OCI-LY3 (cell line): ENCODE results near the gene SRXN1.

Source experiments
- H2AFZ ChIP-seq: fragments of 200-600, 300-600 bp; shearing (Covaris generic); 2 replicates; pipeline ENCODE4 v1.6.0; 2014; ENCODE audit warnings: antibody characterized with exemption, low read depth, low read length
- H3K27ac ChIP-seq: fragments of 200-600, 300-600 bp; sonication (generic); 2 replicates; pipeline ENCODE4 v1.5.1; 2014; ENCODE audit warnings: mild to moderate bottlenecking, low read length, moderate library complexity, mixed read lengths
- H3K27me3 ChIP-seq: fragments of 200-600, 300-600 bp; sonication (generic); 2 replicates; pipeline ENCODE4 v1.6.1; 2014; ENCODE audit warnings: low read depth, low read length, mixed read lengths
- H3K36me3 ChIP-seq: fragments of 200-600, 300-600 bp; sonication (generic); replicated peaks from 2 replicates; pipeline ENCODE3; 2014; ENCODE audit warnings: low read depth, low read length, mixed read lengths
- H3K4me1 ChIP-seq: fragments of 300-600, 200-600 bp; sonication (generic); 2 replicates; pipeline ENCODE4 v1.6.1; 2014; ENCODE audit warnings: low read length, mixed read lengths
- H3K4me2 ChIP-seq: fragments of 200-600, 300-600 bp; sonication (generic); 2 replicates; pipeline ENCODE4 v1.6.1; 2014; ENCODE audit warnings: low read length, mixed read lengths
- H3K4me3 ChIP-seq: fragments of 300-600, 200-600 bp; sonication (generic); 2 replicates; pipeline ENCODE4 v1.5.1; 2014; ENCODE audit warnings: antibody characterized with exemption, mild to moderate bottlenecking, low read length, moderate library complexity
- H3K79me2 ChIP-seq: fragments of 300-600, 200-600 bp; shearing (Covaris generic); 2 replicates; pipeline ENCODE4 v1.6.1; 2014; ENCODE audit warnings: mild to moderate bottlenecking, low read length, mixed read lengths
- H3K9ac ChIP-seq: fragments of 300-600, 200-600 bp; shearing (Covaris generic); 2 replicates; pipeline ENCODE4 v1.6.0; 2014; ENCODE audit warnings: mild to moderate bottlenecking, low read length, moderate library complexity
- H3K9me3 ChIP-seq: fragments of 200-600, 300-600 bp; shearing (Covaris generic); 2 replicates; pipeline ENCODE4 v1.6.1; 2014; ENCODE audit warnings: low read length, mixed read lengths; ENCODE audit not compliant: insufficient read depth
- H4K20me1 ChIP-seq: fragments of 200-600, 300-600 bp; sonication (generic); 2 replicates; pipeline ENCODE4 v1.6.1; 2016; ENCODE audit warnings: low read length, mixed read lengths; ENCODE audit not compliant: insufficient read depth
- CTCF ChIP-seq: fragments of 200-600, 300-600 bp; sonication (generic); IDR thresholded peaks from 2 replicates; pipeline ENCODE4 v1.5.1; 2014; ENCODE audit warnings: antibody characterized with exemption, low read length, low read depth
- EZH2phosphoT487 ChIP-seq: fragments of 200-600 bp; shearing (Covaris generic); IDR thresholded peaks from 2 replicates; pipeline ENCODE4 v1.6.1; 2018; ENCODE audit warnings: antibody characterized with exemption, mixed run types, low read depth

The SRXN1 gene

GRCh38 chr20:650281-650680, 2.7 kb downstream of the SRXN1 start:
- H3K27me3 ChIP-seq, result no peaks in the 10 kb centered on the region
- no peak overlapping the region for H3K27ac ChIP-seq
- H3K79me2 ChIP-seq, result peaks cover 43% of the 10 kb centered on the region
- H4K20me1 ChIP-seq, result peaks cover 13% of the 10 kb centered on the region; the same call in 1 of the 2 replicates
- no peak overlapping the region for H3K4me3 ChIP-seq
- no peaks in the 10 kb centered on the region for H3K9me3 ChIP-seq
- H2AFZ ChIP-seq, result no peak overlapping the region
- no peak overlapping the region for H3K4me2 ChIP-seq
- TF ChIP-seq EZH2phosphoT487, result no peak
- no peak for TF ChIP-seq CTCF
- H3K4me1 ChIP-seq, result peaks cover 21% of the 10 kb centered on the region
- peaks cover 44% of the 10 kb centered on the region for H3K36me3 ChIP-seq
- no peak overlapping the region for H3K9ac ChIP-seq

GRCh38 chr20:647479-648019, 5.5 kb downstream of the SRXN1 start:
- Histone ChIP-seq H3K9me3 (no peaks in the 10 kb centered on the region), H3K9ac (no peak overlapping the region), H3K4me2 (no peak overlapping the region), H3K4me3 (no peak overlapping the region), H3K27ac (no peak overlapping the region), H3K27me3 (no peaks in the 10 kb centered on the region), H3K79me2 (peaks cover 37% of the 10 kb centered on the region), H3K36me3 (peaks cover 44% of the 10 kb centered on the region), H4K20me1 (peaks cover 13% of the 10 kb centered on the region; the same call in 1 of the 2 replicates), H2AFZ (no peak overlapping the region), H3K4me1 (peaks cover 12% of the 10 kb centered on the region; the same call in 1 of the 2 replicates)
- TF ChIP-seq EZH2phosphoT487, result no peak
- TF ChIP-seq CTCF, result no peak

- no peak overlapping the region for H3K4me3 ChIP-seq
- H2AFZ ChIP-seq, result no peak overlapping the region
- peaks cover 44% of the 10 kb centered on the region for H3K36me3 ChIP-seq
- peaks cover 30% of the 10 kb centered on the region for H3K79me2 ChIP-seq
- H3K27me3 ChIP-seq, result no peaks in the 10 kb centered on the region
- no peaks in the 10 kb centered on the region for H3K9me3 ChIP-seq
- H3K27ac ChIP-seq, result no peak overlapping the region
- peaks cover 7% of the 10 kb centered on the region; the same call in 1 of the 2 replicates for H3K4me1 ChIP-seq
- no peak overlapping the region for H3K4me2 ChIP-seq
- H4K20me1 ChIP-seq, result peaks cover 13% of the 10 kb centered on the region; the same call in 1 of the 2 replicates
- no peak overlapping the region for H3K9ac ChIP-seq
- TF ChIP-seq CTCF (no peak), EZH2phosphoT487 (no peak)
These were observed 6.1 kb downstream of the SRXN1 start for GRCh38 chr20:646868-647233.

- H3K4me3 ChIP-seq, result no peak overlapping the region
- TF ChIP-seq EZH2phosphoT487, result no peak
- no peak for TF ChIP-seq CTCF
- H3K9ac ChIP-seq, result no peak overlapping the region
- no peak overlapping the region for H3K27ac ChIP-seq
- H3K4me2 ChIP-seq, result no peak overlapping the region
- H4K20me1 ChIP-seq, result peaks cover 13% of the 10 kb centered on the region; the same call in 1 of the 2 replicates
- H2AFZ ChIP-seq, result no peak overlapping the region
- H3K36me3 ChIP-seq, result peaks cover 44% of the 10 kb centered on the region
- no peaks in the 10 kb centered on the region for H3K9me3 ChIP-seq
- H3K79me2 ChIP-seq, result peaks cover 24% of the 10 kb centered on the region
- H3K4me1 ChIP-seq, result peaks cover 4% of the 10 kb centered on the region; the same call in 1 of the 2 replicates
- no peaks in the 10 kb centered on the region for H3K27me3 ChIP-seq
These were observed 6.7 kb downstream of the SRXN1 start for GRCh38 chr20:646107-646867.
